Measurements from ENCODE around the gene TRIP13.

DNA sequence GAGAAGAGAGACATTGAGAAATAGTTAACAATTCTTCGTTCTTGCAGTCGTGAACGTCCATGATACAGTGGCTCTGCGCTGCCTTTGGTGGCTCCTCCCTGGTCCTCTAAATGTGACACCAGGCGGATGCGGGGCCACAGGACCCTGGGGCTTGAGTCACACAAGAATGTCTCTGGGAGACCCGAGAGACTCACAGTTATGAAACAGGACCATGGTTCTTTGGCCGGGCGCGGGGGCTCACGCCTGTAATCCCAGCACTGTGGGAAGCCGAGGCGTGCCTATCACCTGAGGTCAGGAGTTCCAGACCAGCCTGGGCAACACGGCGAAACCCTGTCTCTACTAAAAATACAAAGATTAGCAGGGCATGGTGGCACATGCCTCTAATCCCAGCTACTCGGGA is 41.1 kb upstream of the TRIP13 start:
- TF ChIP-seq, protein P1, sequence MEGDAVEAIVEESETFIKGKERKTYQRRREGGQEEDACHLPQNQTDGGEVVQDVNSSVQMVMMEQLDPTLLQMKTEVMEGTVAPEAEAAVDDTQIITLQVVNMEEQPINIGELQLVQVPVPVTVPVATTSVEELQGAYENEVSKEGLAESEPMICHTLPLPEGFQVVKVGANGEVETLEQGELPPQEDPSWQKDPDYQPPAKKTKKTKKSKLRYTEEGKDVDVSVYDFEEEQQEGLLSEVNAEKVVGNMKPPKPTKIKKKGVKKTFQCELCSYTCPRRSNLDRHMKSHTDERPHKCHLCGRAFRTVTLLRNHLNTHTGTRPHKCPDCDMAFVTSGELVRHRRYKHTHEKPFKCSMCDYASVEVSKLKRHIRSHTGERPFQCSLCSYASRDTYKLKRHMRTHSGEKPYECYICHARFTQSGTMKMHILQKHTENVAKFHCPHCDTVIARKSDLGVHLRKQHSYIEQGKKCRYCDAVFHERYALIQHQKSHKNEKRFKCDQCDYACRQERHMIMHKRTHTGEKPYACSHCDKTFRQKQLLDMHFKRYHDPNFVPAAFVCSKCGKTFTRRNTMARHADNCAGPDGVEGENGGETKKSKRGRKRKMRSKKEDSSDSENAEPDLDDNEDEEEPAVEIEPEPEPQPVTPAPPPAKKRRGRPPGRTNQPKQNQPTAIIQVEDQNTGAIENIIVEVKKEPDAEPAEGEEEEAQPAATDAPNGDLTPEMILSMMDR (IDR thresholded peaks at IDR 0.05) = no peak
- TF ChIP-seq ZFX (IDR thresholded peaks at IDR 0.05; ENCODE audit: borderline replicate concordance) = no peak

Data from 22Rv1 (cell line).